NCI-H748 (cell line): ENCODE measurements around the gene C4A.
"Not testable (repeated sequence)": the region's sequence is repeated elsewhere in the genome, so short reads cannot be mapped to it uniquely, and the experiment has no call there.

ENCODE experiments used
- DNase-seq: peaks from one replicate; lab custom pipeline; 2025; ENCODE audit not compliant: unreplicated experiment; lab: John Stamatoyannopoulos, UW

The C4A gene

DNA sequence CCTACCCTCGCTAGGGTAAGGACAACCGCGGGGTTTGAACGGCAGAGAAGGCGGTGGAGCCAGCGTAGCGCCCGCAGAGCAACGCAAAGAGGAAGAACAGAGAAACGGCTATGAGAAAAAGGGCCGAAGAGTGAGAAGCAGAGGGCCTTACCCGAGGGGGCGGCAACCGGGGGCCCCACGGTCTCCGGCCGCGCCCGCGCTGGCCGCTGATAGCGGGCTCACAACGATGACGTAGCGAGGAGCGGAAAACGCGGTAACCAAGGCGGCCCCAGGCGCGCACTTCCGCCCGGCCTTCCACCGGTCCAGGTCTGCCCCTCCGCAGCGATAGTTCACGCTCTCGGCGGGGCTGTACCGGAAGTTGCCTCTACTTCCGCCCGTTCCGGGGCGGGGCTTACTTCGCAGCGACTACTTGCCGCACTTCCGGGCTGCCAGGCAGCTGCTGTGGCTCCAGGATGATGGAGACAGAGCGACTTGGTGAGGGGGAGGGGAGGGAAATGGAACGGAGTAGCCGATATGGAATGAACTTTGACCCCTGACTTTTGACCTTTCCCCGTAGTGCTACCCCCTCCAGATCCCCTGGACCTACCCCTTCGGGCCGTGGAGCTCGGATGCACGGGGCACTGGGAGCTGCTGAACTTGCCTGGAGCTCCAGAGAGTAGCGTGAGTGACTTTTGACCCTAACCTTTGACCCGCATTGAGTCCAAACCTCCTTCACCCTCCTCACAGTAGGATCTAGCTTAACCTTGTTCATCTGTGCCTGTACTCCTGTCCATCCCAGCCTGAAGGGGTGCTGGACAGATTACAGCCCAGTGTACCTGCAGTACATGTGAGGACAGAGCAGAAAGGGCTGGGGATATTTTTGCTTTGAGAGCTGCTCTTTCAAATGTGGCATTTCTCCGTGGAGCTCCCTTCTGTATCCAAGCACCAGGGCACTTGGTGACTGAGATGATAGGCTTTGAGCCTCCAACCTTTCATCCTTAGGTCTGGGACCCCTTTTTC, 22.8 kb upstream of the C4A start, which contains the start of the genes NELFE and SKIC2:
NELFE (minus strand) TSS at position 231 of the 999 bp plus-strand sequence. CDS start 525 bp downstream, outside the sequence.
SKIC2 (plus strand) TSS at position 435 of the 999 bp plus-strand sequence; CDS start at position 453, 18 bp downstream.
- DNase-seq: peak; percentile 100

GRCh38 chr6:31961616-31962015, 20.2 kb upstream of the C4A start:
- DNase-seq: no peak

GRCh38 chr6:31963921-31964320, 17.9 kb upstream of the C4A start:
- no peak for DNase-seq

DNA sequence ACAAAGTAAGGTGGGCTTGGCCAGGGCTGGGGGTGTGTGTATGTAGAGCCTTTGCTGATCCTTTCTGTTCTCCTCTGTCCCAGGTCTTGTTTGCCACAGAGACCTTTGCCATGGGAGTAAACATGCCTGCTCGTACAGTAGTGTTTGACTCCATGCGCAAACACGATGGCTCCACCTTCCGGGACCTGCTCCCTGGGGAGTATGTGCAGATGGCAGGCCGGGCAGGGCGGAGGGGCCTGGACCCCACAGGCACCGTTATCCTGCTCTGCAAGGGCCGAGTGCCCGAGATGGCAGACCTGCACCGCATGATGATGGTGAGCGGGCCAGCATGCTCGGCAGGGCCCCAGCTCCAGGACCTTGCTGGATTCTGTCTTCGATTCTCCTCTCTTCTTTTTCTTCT, 16.2 kb upstream of the C4A start:
- DNase-seq: no peak

- DNase-seq: no peak
Observed at GRCh38 chr6:31966506-31966905, 15.4 kb upstream of the C4A start.

GRCh38 chr6:31966997-31967925, 14.6 kb upstream of the C4A start:
- DNase-seq: no peak

- DNase-seq: no peak
Observed at GRCh38 chr6:31967926-31968320, 13.9 kb upstream of the C4A start.

DNA sequence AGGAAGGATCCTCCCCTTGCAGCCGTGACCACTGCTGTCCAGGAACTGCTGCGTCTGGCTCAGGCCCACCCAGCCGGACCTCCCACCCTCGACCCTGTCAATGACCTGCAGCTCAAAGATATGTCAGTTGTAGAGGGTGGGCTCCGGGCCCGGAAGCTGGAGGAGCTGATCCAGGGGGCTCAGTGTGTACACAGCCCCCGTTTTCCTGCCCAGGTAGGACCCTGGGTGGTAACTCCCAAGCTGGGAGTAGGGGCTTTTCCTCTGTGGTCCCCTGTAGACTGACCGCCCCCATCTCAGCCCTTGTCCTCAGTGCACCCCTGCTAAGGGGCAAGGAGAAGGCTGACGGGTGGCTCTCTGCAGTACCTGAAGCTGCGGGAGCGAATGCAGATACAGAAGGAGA, 13.5 kb upstream of the C4A start:
- DNase-seq: no peak

- no peak for DNase-seq
Observed at GRCh38 chr6:31968791-31969711, 12.8 kb upstream of the C4A start.

DNA sequence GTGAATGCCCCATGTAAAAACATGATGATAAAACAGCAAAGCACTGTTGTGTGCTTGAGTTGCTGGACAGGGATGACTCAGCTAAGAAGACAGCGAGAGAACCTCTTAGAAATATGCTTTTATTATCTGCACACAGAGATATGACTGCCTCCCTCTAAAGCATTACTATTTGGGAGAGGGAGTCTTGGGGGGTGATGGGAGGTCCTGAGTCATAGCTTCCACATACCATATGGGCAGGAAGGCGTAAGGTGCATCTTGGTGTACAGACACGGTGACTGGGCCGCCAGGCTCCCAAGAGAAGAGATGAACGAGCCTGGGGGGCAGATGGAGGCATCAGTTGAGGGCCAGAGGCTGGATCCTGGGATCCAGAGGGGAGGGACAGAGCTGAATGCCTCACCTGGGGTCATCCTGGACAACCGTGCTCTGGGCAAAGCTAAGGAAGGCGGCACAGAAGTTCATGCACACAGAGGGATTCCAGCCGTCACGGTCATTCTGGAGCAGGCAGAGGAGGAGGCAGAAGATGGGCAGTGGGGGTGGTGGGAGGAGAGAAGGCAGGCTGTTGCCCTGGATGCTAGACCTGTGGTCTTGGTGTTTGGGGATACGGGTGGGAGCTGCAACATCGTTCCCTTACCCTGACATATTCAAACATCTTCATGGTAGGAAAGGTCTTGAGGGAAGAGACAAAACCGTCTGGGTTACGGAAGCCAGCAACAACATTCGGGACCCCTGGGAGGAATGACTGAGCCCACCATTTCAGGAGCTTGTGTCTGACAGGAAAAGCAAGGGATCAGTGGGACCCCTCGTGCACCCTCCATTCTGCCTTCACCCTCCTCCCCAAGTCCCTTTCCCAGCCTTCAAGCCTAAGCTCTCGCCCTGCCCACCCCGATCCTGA, 11.9 kb upstream of the C4A start:
- no peak for DNase-seq

GRCh38 chr6:31970604-31971271, 11.1 kb upstream of the C4A start:
- DNase-seq: peak; percentile 69

GRCh38 chr6:31971279-31971992, 10.4 kb upstream of the C4A start:
- peak; percentile 63 for DNase-seq

GRCh38 chr6:31971993-31972708, 9.7 kb upstream of the C4A start, which contains the start of gene DXO:
Gene DXO (minus strand): TSS chr6:31972138. CDS start chr6:31971675, 463 bp downstream.
- DNase-seq: peak; percentile 99

DNA sequence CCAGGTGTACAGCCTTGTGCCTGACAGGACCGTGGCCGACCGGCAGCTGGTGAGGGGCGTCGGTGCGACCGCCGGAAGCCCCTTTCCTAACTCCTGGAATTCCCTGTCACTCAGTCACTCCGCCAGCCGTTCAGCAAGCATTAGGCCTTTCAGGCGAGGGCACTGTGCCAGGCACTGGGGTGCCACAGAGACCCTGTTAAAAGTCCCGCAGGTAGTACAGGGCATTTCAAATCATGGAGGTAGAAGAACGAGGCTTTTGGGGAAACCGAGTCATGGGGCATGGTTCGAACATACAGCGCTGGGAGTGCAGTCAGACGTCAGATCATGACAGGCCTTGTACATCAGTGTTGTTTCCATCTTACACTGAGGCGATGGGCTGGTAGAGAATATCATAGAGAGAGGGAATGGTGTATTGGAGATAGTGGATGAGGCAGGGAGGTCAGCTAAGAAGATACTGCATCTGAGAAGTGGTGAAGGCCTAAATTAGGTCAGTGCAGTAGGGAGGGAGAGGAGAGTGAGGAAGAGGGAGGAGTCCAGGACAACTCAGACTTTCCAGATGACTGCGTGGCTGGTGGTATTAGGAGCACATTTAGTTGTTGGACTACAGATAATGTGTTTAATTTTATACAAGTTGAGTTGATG, 9.0 kb upstream of the C4A start:
- DNase-seq: no peak

GRCh38 chr6:31976065-31976464, 5.8 kb upstream of the C4A start:
- DNase-seq: not testable (repeated sequence)

- no peak for DNase-seq
Observed at GRCh38 chr6:31977816-31978431, 3.9 kb upstream of the C4A start.
